HG03045 (cell line): ENCODE data around the gene SGPL1.
"Not testable (repeated sequence)": the region's sequence is repeated elsewhere in the genome, so short reads cannot be mapped to it uniquely, and the experiment has no call there.

Experiments
- ATAC-seq: cut with Tn5 transposase; IDR thresholded peaks from one replicate; pipeline ENCODE4 v1.9.1; 2021; ENCODE audit warnings: mild to moderate bottlenecking, moderate library complexity; ENCODE audit not compliant: unreplicated experiment

The SGPL1 gene

DNA sequence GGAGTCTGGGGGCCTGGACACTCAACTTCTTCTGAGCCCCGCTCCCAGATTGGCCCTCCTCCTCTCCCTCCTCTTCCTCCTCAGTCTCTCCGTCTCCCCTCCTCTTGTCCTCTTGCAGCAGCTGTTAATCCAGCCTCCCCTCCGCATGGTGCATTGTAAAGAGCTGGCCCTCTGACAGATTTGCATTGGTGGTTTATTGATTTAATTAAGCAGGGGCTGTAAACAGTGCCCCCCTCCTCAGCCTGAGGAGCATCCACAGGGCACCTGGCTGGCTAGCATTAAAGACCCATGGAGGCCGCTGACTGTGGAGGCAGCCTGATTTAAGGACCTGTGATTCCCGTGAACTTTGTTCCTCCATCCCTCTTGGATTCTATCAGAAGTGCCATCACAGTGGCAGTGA lies 101.5 kb downstream of the SGPL1 start:
- no peak for ATAC-seq

- ATAC-seq, result no peak
These were observed 101.9 kb downstream of the SGPL1 start for GRCh38 chr10:70917635-70918034.

DNA sequence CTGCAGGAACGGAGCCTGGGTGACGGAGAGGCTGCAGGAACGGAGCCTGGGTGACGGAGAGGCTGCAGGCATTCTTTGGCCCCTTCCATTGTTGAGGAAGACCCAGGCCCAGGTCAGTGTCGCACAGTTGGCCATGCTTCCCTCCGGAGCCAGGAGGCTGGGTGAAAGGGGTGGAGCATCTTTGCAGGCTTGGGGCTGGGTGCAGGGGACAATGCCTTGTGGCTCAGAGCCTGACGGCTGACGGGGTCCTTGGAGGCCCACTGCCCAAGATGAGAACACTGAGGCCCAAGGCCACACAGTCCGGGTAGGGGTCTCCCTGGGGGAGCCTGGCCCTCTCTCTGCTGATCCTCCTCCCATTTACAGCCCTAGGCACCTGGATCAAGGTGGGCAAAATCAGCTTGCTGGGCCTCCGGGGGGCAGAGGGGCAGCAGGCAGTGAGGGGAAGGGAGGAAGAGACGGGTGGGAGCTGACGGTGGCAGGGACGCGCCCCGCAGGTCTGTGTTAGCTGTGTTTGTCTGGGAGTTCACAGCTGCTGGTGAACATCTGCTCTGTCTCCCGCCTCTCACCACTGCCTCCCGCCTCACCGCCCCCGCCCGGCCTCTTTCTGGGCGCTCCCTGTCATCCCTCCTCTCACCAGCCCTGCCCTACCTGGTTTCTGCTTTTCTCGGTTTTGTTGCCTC lies 103.2 kb downstream of the SGPL1 start:
- ATAC-seq, result no peak

- ATAC-seq, result not testable (repeated sequence)
These were observed 104.2 kb downstream of the SGPL1 start for GRCh38 chr10:70919906-70920305.

GRCh38 chr10:70920519-70920918 lies 104.8 kb downstream of the SGPL1 start:
- ATAC-seq, result no peak

DNA sequence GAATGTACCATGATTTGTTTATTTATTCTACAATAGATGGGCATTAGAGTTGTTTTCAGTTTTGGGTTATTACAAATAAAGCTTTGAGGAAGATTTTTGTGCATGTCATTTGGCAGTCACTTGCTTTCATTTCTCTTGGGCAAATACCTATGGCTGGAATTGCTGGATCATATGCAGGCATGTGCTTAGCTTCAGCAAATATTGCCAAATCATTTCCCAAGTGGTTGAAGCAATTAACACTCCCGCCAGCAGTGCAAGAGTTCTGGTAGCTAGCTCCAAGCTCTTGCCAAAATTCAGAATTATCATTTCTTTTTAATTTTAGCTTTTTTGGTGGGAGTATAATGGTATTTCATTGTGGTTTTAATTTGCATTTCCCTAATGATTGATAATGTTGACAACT lies 105.5 kb downstream of the SGPL1 start:
- ATAC-seq, result no peak

DNA sequence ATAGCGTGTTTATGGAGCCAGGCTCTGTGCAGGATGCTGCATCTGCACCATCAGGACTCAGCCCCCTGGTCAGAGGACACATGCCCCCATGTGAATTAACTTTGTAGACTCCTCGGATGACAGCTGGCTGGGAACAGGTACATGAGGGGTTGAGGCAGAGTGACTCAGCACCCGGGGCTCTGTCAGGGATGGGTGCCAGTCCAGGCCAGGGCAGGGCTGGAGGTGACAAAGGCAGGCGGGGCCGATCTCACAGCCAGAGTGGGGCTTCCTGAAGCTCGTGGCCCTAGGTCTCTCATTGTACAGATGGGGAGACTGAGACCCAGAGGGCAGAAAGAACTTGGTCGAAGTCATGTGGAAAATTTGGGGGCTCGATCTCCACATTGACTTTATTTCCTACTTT lies 107.9 kb downstream of the SGPL1 start:
- no peak for ATAC-seq

- ATAC-seq, result no peak
These were observed 109.9 kb downstream of the SGPL1 start for GRCh38 chr10:70925377-70926225.

DNA sequence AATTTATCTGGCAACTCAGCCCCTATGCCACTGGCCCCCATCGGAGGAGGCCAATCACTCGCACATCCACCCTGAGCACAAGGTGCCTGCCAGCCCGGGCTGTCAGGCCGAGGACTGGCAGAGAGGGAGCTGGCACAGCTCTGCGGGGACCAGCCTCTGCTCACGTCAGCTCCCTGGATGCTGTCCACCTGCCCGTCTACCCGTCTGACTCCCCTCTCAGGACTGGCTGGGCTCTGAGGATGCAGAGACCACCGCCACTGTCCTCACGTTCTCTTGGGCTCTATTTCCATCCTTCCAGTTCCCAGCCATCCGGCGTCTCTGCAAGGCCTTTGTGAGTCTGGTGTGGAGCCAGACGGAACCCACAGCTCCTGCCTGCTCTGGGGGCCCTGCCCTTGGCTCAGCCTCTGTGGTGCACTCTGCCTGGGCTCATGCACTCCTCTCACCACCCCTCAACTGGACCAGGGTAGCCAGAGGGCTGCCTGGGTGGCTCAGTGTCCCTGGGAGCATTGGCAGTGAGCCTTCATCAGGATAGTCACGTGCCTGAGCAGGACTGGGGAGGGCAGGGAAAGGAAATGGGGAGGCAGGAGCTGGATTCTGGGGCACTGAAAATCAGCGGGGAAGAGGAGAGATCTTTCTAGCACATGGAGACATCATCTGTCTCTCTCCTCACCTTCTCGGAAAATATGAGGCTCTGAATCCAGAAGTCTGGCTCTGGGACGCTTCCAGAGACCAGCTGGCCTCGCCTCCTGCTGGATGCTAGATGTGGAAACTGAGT lies 110.7 kb downstream of the SGPL1 start:
- ATAC-seq, result no peak

- no peak for ATAC-seq
These were observed 111.6 kb downstream of the SGPL1 start for GRCh38 chr10:70927189-70927943.

- no peak for ATAC-seq
These were observed 112.4 kb downstream of the SGPL1 start for GRCh38 chr10:70928140-70928539.

DNA sequence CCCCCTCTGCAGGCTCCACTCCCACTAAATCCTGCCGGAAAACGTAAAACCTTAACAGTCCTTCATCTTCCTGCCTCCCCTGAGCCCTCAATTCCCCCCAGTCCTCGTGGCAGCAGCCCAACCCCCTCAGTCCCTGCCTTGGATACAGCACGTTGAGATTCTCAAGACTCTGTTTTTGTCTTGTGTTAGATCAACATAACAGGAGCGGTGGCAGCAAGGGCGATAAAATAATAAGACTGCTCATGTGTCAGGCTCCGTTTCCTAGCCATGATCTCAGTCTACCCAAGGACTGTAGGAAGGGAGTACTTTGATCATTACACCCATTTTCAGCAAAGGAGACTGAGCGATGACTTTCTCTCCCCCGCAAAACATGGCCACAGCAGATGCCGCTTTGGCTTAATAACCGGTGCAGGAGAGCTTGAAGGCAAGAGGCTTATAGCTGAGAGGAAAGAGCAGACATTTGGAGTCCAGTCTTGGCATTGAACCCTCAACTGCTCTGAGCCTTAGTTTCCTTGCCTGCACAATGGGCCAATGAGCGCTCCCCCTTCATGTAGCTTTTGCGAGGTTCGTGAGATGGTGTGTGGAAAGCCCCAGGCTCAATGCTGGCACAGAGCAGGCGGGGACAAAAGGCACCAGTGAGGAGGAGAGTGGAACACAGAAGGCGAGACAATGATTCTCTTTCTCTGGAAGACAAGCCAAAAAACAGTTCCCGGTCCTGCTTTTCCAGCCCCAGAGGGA lies 114.7 kb downstream of the SGPL1 start:
- no peak for ATAC-seq
